GM18499 (cell line): ENCODE measurements around the gene CAMSAP3.

ENCODE experiments used
- ATAC-seq: cut with Tn5 transposase; IDR thresholded peaks from one replicate; pipeline ENCODE4 v1.9.1; 2021; ENCODE audit warnings: moderate number of reproducible peaks; ENCODE audit not compliant: insufficient read depth, unreplicated experiment

CAMSAP3 gene

DNA sequence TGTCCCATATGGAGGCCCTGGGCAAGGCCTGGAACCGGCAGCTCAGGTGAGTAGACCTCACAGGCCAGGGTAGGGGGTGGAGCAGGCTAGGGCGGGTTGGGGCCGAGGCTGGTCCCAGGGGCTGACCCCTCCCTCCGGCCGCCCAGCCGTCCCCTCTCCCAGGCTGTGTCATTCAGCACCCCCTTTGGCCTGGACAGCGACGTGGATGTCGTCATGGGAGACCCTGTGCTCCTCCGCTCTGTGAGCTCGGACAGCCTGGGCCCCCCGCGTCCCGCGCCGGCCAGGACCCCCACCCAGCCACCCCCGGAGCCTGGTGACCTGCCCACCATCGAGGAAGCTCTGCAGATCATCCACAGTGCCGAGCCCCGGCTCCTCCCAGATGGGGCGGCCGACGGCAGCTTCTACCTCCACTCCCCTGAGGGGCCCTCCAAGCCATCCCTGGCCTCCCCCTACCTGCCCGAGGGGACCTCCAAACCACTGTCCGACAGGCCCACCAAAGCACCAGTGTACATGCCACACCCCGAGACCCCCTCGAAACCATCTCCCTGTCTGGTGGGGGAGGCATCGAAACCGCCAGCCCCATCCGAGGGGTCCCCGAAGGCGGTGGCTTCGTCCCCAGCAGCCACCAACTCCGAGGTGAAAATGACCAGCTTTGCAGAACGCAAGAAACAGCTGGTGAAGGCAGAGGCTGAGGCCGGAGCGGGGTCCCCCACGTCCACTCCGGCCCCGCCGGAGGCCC lies 16.0 kb downstream of the CAMSAP3 start:
- no peak for ATAC-seq

DNA sequence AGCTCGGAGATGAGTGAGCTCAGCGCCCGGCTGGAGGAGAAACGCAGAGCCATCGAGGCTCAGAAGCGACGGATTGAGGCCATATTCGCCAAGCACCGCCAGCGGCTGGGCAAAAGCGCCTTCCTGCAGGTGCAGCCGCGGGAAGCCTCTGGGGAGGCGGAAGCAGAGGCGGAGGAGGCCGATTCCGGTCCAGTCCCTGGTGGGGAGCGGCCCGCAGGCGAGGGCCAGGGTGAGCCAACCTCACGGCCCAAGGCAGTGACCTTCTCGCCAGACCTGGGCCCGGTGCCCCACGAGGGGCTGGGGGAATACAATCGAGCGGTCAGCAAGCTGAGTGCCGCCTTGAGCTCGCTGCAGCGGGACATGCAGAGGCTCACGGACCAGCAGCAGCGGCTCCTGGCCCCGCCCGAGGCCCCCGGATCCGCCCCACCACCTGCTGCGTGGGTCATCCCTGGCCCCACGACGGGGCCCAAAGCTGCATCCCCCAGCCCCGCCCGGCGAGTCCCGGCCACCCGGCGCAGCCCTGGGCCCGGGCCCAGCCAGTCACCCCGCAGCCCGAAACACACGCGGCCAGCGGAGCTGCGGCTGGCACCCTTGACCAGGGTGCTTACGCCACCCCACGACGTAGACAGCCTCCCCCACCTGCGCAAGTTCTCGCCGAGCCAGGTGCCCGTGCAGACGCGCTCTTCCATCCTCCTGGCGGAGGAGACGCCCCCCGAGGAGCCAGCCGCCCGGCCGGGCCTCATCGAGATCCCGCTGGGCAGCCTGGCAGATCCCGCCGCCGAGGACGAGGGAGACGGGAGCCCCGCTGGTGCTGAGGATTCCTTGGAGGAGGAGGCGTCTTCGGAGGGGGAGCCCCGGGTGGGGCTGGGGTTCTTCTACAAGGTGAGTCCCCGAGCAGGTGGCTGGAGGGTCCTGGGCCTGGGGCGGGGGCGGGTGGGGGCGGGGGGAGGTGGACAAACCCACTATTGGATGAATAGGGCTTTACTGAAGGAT lies 16.9 kb downstream of the CAMSAP3 start:
- ATAC-seq, result no peak

DNA sequence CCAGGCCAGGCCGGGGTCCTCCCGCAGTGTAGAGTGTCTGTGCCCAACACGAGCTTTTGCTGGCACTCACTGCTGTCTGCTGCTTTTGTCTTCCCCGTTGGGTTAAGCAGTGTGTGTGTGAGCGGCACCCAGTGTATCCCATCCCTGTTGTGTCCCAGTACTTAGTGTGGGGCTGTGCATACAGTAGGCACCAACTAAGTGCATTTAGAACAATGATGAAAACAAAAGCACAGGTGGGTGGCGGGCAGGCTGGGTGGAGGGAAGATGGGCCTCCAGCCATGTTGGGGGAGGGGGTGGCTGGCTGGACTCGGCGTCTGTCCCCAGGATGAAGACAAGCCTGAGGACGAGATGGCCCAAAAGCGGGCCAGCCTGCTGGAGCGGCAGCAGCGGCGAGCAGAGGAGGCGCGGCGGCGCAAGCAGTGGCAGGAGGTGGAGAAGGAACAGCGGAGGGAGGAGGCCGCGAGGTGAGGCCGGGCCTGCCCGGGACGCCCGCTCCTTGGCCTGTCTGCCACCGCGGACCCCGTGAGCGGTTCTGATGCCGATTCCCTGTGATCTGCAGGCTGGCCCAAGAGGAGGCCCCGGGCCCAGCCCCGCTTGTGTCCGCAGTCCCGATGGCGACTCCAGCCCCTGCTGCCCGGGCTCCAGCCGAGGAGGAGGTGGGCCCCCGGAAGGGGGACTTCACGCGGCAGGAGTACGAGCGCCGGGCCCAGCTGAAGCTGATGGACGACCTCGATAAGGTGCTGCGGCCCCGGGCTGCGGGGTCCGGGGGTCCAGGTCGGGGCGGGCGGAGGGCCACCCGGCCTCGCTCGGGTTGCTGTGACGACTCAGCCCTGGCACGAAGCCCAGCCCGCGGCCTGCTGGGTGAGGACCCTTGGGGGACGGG lies 19.4 kb downstream of the CAMSAP3 start:
- no peak for ATAC-seq

- ATAC-seq, result no peak
Measured at GRCh38 chr19:7617172-7617571, 21.5 kb downstream of the CAMSAP3 start.

DNA sequence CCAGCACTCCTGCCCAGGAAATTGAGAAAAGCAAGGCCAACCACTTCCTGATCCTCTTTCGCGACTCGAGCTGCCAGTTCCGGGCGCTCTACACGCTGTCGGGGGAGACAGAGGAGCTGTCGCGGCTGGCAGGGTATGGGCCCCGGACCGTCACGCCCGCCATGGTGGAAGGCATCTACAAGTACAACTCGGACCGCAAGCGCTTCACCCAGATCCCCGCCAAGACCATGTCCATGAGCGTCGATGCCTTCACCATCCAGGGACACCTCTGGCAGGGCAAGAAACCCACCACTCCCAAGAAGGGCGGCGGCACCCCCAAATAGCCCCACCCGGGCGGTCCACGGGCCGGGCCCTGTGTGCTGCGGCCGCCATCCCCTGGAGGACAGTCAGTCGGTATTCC lies 22.1 kb downstream of the CAMSAP3 start:
- no peak for ATAC-seq

DNA sequence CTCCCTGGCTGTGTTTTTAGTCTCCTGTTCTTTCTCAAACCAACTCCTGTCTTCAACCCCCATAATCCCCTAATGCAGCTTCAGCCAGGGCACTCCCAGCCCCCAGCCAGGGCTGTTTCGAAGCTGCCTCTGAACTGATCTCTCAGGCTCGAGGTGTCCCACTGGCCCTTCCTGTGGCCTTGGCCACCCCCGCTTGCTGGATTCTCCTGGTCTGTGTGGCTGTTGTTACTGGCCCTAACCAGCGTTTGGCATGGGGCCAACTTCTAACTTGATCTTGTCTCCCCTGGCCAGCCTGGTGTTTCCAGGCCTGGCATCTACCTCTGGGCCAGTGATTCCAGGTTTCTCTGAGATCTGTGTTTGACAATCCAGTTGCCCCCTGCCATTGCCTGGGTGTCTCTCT lies 22.7 kb downstream of the CAMSAP3 start:
- no peak for ATAC-seq

DNA sequence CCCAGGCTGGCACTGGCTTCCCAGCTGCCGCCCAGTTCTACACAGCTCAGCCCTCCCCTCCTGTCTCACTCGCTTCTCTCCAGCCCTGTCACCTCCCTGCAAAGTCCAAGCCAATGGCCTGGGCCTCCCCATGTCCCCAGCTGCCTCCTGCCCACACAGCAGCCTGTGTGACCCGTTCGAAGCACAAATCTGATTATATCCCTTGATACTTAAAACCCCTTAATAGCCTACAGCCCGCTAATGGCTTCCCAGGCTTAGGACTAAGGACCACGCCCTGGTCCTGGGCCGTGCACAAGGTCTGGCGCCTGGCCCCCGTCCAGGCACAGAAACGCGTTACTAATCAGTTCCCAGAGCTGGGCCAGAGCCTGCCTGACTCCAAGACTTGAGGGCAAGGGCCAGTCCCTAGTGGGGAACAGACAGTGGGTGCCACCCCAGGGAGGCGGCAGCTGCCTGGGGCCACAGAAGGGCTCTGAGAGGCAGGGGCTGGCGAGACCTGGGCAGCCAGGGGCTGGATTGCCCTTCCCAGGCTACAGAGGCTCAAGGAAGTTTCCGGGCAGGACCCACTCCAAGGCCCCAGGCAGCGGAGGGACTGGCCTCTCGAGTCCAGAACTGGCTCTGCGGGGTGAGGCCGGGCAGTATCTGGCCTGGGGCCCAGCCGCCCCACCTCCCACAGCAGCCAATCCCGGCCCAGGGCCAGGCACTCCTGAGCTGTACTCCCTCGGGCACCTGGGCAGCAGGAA lies 23.3 kb downstream of the CAMSAP3 start:
- no peak for ATAC-seq

DNA sequence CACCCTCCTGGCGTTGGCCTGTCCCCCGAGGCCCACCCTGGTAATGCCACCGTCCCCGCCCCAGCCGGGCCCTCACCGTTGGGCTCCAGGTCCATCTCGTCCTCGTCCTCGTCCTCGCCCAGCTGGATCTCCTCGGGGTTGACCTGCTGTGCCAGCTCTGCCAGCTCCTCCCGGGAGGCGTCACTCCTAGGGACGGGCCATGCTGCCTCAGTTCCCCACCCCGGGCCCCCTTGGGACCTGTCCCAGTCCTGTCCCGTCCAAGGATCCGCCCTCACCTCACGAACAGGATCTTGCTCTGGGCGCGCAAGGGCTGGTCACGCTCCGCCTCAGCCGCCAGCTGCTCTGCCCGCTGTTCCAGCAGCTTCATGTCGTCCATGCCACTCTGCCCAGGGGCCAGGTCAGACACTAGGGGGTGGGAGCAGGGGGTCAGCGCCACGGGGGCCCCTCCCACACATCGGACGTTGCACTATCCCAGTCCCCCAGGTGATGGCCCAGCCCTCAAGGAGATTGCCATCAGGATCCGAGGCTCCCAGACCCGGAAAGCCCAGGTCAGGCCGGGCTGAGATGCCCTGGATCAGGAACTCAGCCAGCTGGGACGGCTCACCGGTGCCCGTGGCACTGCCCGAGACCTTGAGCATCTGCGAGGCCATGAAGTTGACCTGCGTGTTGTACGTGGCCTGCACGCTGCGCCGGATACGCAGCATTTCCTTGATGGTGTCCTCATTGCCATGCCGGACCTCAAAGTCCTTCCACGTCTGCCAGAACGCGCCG lies 24.2 kb downstream of the CAMSAP3 start:
- no peak for ATAC-seq

DNA sequence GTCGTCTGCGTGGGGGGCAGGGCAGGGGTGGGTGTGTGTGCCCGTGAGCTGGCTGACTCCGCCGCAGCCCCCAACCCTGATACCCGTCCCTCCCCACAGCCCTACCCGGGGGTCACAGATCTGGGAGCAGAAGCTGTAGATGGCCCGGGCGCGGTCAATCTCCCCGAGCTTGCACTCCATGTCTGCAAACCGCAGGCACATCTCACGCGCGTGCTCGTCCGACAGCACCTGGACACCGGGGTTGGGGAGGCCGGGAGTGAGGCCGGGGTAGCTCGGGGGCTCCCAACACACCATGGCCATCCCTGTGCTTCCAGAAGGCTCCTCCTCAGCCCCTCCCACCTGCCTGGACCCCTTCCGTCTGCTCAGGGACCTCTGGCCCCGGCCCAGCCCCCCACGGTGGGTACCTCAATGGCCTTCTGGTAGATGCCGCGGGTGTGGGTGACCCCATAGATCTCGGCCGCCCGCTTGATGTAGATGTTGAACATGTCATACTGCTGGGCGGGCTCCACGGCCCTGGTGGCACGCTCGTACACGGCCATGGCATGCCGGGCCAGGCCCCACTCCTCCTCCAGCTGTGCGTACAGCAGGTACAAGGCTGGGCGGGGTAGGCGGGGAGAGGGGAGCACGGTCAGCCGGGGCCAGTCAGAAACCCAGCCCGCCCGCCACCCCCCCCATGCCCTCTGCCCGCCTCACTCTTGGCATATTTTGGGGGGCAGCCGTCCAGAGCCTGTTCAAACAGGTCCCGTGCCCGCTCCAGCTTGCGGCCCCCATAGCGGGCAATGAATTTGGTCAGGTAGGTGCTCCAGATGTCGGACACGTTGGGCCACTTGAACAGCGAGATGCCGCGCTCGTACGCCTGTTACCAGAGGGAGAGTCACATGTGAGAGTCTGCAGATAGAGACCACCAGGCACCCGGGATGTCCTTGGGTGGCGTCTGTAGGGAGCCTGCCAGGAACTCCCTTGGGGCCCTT lies 25.1 kb downstream of the CAMSAP3 start:
- ATAC-seq, result no peak

GRCh38 chr19:7622933-7623685 lies 27.4 kb downstream of the CAMSAP3 start:
- no peak for ATAC-seq

DNA sequence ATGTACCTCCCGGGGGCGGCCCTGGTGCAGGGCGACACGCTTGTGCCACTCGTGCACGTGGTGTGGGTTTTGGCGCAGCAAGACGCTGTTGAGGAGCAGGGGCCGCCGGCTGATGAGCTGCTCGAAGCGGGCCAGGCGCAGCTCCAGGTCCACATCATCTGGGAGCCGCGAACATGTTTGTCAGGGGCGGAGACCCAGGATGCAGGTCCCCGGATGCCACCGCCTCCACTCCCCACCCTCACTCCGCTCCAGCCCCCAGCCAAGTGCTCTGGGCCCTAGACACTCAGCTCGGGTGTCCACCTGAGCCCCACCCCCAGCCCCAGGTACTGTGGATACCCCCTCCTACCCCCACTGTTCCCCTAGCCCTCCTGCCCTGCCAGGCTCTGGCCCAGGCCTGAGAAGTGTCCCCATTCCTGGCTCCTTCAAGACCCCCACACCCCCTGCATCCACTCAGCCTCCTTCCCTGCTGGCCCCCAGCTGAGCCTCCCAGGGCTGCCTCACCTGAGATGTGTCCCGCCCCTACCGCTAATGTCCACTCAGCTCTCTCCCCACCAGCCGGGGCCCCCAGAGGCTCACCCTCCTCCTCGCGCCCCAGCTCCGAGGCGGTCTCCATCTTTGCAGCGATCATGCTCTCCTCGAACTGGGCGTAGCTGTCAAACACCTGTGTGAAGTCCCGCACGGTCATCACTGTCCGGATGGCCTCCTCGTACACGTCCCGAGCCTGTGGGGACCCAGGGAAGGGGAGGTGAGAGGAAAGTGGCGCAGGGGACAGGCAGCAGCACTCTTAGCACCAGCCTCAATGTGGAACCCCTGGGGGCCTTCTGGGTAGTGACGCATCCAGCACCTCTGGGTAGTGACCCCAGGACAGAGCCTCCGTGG lies 28.3 kb downstream of the CAMSAP3 start:
- ATAC-seq, result no peak

GRCh38 chr19:7624810-7625209 lies 29.1 kb downstream of the CAMSAP3 start:
- ATAC-seq, result no peak

- no peak for ATAC-seq
Measured at GRCh38 chr19:7625763-7626372, 30.2 kb downstream of the CAMSAP3 start.

DNA sequence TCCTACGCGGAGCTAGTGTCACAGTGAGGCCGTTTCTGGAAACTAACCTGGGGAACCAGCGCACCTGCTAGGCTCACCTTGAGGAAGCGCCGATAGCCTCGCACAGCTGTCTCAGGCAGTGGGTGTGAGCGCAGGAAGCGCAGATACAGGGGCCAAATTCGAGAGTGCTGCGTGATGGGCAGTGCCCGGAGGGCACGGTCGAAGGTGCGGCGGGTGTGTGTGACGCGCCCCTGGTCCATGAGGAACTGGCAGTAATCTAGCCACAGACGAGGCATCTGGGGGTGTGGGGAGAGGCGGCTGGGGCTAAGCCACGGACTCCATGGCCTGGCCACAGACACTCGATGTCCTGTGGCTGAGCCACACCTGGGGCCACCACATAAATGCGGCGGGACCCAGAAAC lies 31.5 kb downstream of the CAMSAP3 start:
- ATAC-seq, result no peak

- no peak for ATAC-seq
Measured at GRCh38 chr19:7628589-7629311, 33.1 kb downstream of the CAMSAP3 start.
